SJCRH30 (cell line): ENCODE results near the gene NAGPA. TPM values are rescaled to one million over a fixed set of nuclear protein-coding genes. Genes with fewer than 3 reads are reported as not detected.

Experiments
- DNase-seq, 2 experiments: peaks; one replicate each; pipeline ENCODE4 v3.0.0-alpha.2; 2015 to 2020
- H3K27ac ChIP-seq: fragments of 250-450 bp; sonication (Bioruptor Pico); 2 replicates; pipeline ENCODE4 v1.5.1; 2020; ENCODE audit warnings: mild to moderate bottlenecking, moderate library complexity
- H3K27me3 ChIP-seq: fragments of 250-450 bp; sonication (Bioruptor Pico); 2 replicates; pipeline ENCODE4 v1.5.1; 2020; ENCODE audit warnings: mild to moderate bottlenecking, moderate library complexity
- H3K36me3 ChIP-seq: fragments of 250-450 bp; sonication (Bioruptor Pico); 2 replicates; pipeline ENCODE4 v1.5.1; 2020; ENCODE audit warnings: mild to moderate bottlenecking, moderate library complexity
- H3K4me1 ChIP-seq: fragments of 250-450 bp; sonication (Bioruptor Pico); 2 replicates; pipeline ENCODE4 v1.5.1; 2020; ENCODE audit warnings: mild to moderate bottlenecking, moderate library complexity
- H3K4me3 ChIP-seq: fragments of 250-450 bp; sonication (Bioruptor Pico); 2 replicates; pipeline ENCODE4 v1.5.1; 2020; ENCODE audit warnings: mild to moderate bottlenecking, moderate library complexity
- H3K9me3 ChIP-seq: fragments of 250-450 bp; sonication (Bioruptor Pico); replicated peaks from 2 replicates; pipeline ENCODE4 v1.5.1; 2020; ENCODE audit warnings: mild to moderate bottlenecking, moderate library complexity
- total RNA-seq: library from RNA; depleted of rRNA; stranded (reverse); fragments of >200 nt; shearing (Covaris generic); gene quantifications from 2 replicates; pipeline ENCODE4 v1.2.3, GENCODE V29; 2014

NAGPA gene
- total RNA-seq, 1 experiment from 2014 or later = 6.4 TPM

- Histone ChIP-seq H3K4me3 (no peak overlapping the region), H3K9me3 (no peaks in the 10 kb centered on the region), H3K36me3 (no peaks in the 10 kb centered on the region), H3K27me3 (peaks cover 16% of the 10 kb centered on the region; the same call in 1 of the 2 replicates), H3K4me1 (no peaks in the 10 kb centered on the region), H3K27ac (no peak overlapping the region)
- no peak for DNase-seq
Measured at GRCh38 chr16:5006348-5007193, 27.2 kb downstream of the NAGPA start.

GRCh38 chr16:5005916-5006315, 27.8 kb downstream of the NAGPA start:
- no peaks in the 10 kb centered on the region for H3K9me3 ChIP-seq
- no peak for DNase-seq
- H3K27ac ChIP-seq = no peak overlapping the region
- no peak overlapping the region for H3K4me3 ChIP-seq
- H3K4me1 ChIP-seq = no peaks in the 10 kb centered on the region
- H3K27me3 ChIP-seq = 0 out of 2 replicates have a peak, but pooled peaks cover 15% of the 10 kb centered on the region
- no peaks in the 10 kb centered on the region for H3K36me3 ChIP-seq

GRCh38 chr16:5004311-5004710, 29.4 kb downstream of the NAGPA start:
- DNase-seq = no peak
- H3K27me3 ChIP-seq = 0 out of 2 replicates have a peak, but pooled peaks cover 11% of the 10 kb centered on the region
- no peak overlapping the region for H3K27ac ChIP-seq
- no peak overlapping the region for H3K4me3 ChIP-seq
- no peaks in the 10 kb centered on the region for H3K9me3 ChIP-seq
- no peaks in the 10 kb centered on the region for H3K36me3 ChIP-seq
- H3K4me1 ChIP-seq = no peaks in the 10 kb centered on the region

- H3K27ac ChIP-seq = no peak overlapping the region
- no peaks in the 10 kb centered on the region for H3K4me1 ChIP-seq
- no peak for DNase-seq
- no peaks in the 10 kb centered on the region for H3K9me3 ChIP-seq
- H3K27me3 ChIP-seq = 0 out of 2 replicates have a peak, but pooled peaks cover 9% of the 10 kb centered on the region
- H3K36me3 ChIP-seq = no peaks in the 10 kb centered on the region
- H3K4me3 ChIP-seq = no peak overlapping the region
Measured at GRCh38 chr16:5003828-5004227, 29.9 kb downstream of the NAGPA start.

GRCh38 chr16:5003211-5003610, 30.5 kb downstream of the NAGPA start:
- no peaks in the 10 kb centered on the region for H3K36me3 ChIP-seq
- no peak for DNase-seq
- no peaks in the 10 kb centered on the region for H3K4me1 ChIP-seq
- H3K9me3 ChIP-seq = no peaks in the 10 kb centered on the region
- no peak overlapping the region for H3K4me3 ChIP-seq
- H3K27me3 ChIP-seq = 0 out of 2 replicates have a peak, but pooled peaks cover 9% of the 10 kb centered on the region
- no peak overlapping the region for H3K27ac ChIP-seq

- H3K36me3 ChIP-seq = no peaks in the 10 kb centered on the region
- no peak for DNase-seq
- H3K9me3 ChIP-seq = no peaks in the 10 kb centered on the region
- no peak overlapping the region for H3K27ac ChIP-seq
- H3K27me3 ChIP-seq = 0 out of 2 replicates have a peak, but pooled peaks cover 9% of the 10 kb centered on the region
- no peaks in the 10 kb centered on the region for H3K4me1 ChIP-seq
- no peak overlapping the region for H3K4me3 ChIP-seq
Measured at GRCh38 chr16:5002699-5003143, 31.0 kb downstream of the NAGPA start.

GRCh38 chr16:5001986-5002385, 31.7 kb downstream of the NAGPA start:
- Histone ChIP-seq H3K36me3 (no peaks in the 10 kb centered on the region), H3K9me3 (no peaks in the 10 kb centered on the region), H3K27ac (no peak overlapping the region), H3K4me1 (no peaks in the 10 kb centered on the region), H3K4me3 (no peak overlapping the region), H3K27me3 (0 out of 2 replicates have a peak, but pooled peaks cover 9% of the 10 kb centered on the region)
- no peak for DNase-seq

GRCh38 chr16:5001571-5001970, 32.2 kb downstream of the NAGPA start:
- H3K36me3 ChIP-seq = no peaks in the 10 kb centered on the region
- H3K4me1 ChIP-seq = no peaks in the 10 kb centered on the region
- H3K27me3 ChIP-seq = 0 out of 2 replicates have a peak, but pooled peaks cover 9% of the 10 kb centered on the region
- no peak for DNase-seq
- no peak overlapping the region for H3K4me3 ChIP-seq
- H3K9me3 ChIP-seq = no peaks in the 10 kb centered on the region
- H3K27ac ChIP-seq = no peak overlapping the region

- DNase-seq = no peak
- Histone ChIP-seq H3K4me1 (no peaks in the 10 kb centered on the region), H3K27ac (no peak overlapping the region), H3K4me3 (no peak overlapping the region), H3K27me3 (0 out of 2 replicates have a peak, but pooled peaks cover 5% of the 10 kb centered on the region), H3K9me3 (no peaks in the 10 kb centered on the region), H3K36me3 (no peaks in the 10 kb centered on the region)
Measured at GRCh38 chr16:5000573-5001001, 33.1 kb downstream of the NAGPA start.

- DNase-seq = no peak
- no peaks in the 10 kb centered on the region for H3K4me1 ChIP-seq
- H3K27ac ChIP-seq = no peak overlapping the region
Measured at GRCh38 chr16:4994719-4995434, 38.9 kb downstream of the NAGPA start.

GRCh38 chr16:4991754-4992153, 42.0 kb downstream of the NAGPA start:
- Histone ChIP-seq H3K27me3 (no peaks in the 10 kb centered on the region), H3K4me1 (no peaks in the 10 kb centered on the region), H3K4me3 (no peak overlapping the region), H3K36me3 (no peaks in the 10 kb centered on the region), H3K27ac (no peak overlapping the region), H3K9me3 (no peaks in the 10 kb centered on the region)
- no peak for DNase-seq

More at GRCh38 chr16:4994719-4995434, 38.9 kb downstream of the NAGPA start:
- Histone ChIP-seq H3K36me3 (no peaks in the 10 kb centered on the region), H3K9me3 (no peaks in the 10 kb centered on the region), H3K27me3 (no peaks in the 10 kb centered on the region), H3K4me3 (no peak overlapping the region)

GRCh38 chr16:4990415-4990814, 43.3 kb downstream of the NAGPA start:
- H3K4me1 ChIP-seq = no peaks in the 10 kb centered on the region
- H3K27ac ChIP-seq = no peak overlapping the region
- no peaks in the 10 kb centered on the region for H3K9me3 ChIP-seq
- no peak overlapping the region for H3K4me3 ChIP-seq
- H3K36me3 ChIP-seq = no peaks in the 10 kb centered on the region
- H3K27me3 ChIP-seq = no peaks in the 10 kb centered on the region
- no peak for DNase-seq

GRCh38 chr16:4989391-4990006, 44.2 kb downstream of the NAGPA start:
- Histone ChIP-seq H3K36me3 (no peaks in the 10 kb centered on the region), H3K27ac (no peak overlapping the region), H3K9me3 (no peaks in the 10 kb centered on the region), H3K27me3 (no peaks in the 10 kb centered on the region), H3K4me1 (no peaks in the 10 kb centered on the region), H3K4me3 (no peak overlapping the region)
- DNase-seq = no peak

- Histone ChIP-seq H3K9me3 (no peaks in the 10 kb centered on the region; the same call in 1 of the 2 replicates), H3K27ac (no peak overlapping the region), H3K4me1 (no peaks in the 10 kb centered on the region), H3K36me3 (no peaks in the 10 kb centered on the region), H3K4me3 (no peak overlapping the region), H3K27me3 (no peaks in the 10 kb centered on the region)
- no peak for DNase-seq
Measured at GRCh38 chr16:4988647-4989046, 45.1 kb downstream of the NAGPA start.
